CD4-positive, alpha-beta T cell treated with Interleukin-15 for 1 hour (primary cell): Measurements from ENCODE around the gene RIOK1.
"Not testable (repeated sequence)": the region's sequence is repeated elsewhere in the genome, so short reads cannot be mapped to it uniquely, and the experiment has no call there.

Experiments
- DNase-seq: peaks from one replicate; pipeline ENCODE4 v3.0.0-alpha.2; 2020

Gene RIOK1

GRCh38 chr6:7442467-7442866, 52.9 kb downstream of the RIOK1 start:
- no peak for DNase-seq

- DNase-seq = no peak
Measured at GRCh38 chr6:7445101-7445500, 55.5 kb downstream of the RIOK1 start.

- DNase-seq = no peak
Measured at GRCh38 chr6:7445885-7446461, 56.4 kb downstream of the RIOK1 start.

GRCh38 chr6:7446619-7447325, 57.2 kb downstream of the RIOK1 start:
- no peak for DNase-seq

- DNase-seq = no peak
Measured at GRCh38 chr6:7448232-7448631, 58.6 kb downstream of the RIOK1 start.

- no peak for DNase-seq
Measured at GRCh38 chr6:7449018-7449417, 59.4 kb downstream of the RIOK1 start.

GRCh38 chr6:7451326-7451725, 61.7 kb downstream of the RIOK1 start:
- DNase-seq = no peak

GRCh38 chr6:7452898-7453297, 63.3 kb downstream of the RIOK1 start:
- DNase-seq = no peak

GRCh38 chr6:7454696-7455358, 65.2 kb downstream of the RIOK1 start:
- DNase-seq = no peak

- DNase-seq = not testable (repeated sequence)
Measured at GRCh38 chr6:7456302-7456701, 66.7 kb downstream of the RIOK1 start.

GRCh38 chr6:7461416-7461815, 71.8 kb downstream of the RIOK1 start:
- no peak for DNase-seq

GRCh38 chr6:7463785-7464184, 74.2 kb downstream of the RIOK1 start:
- DNase-seq = no peak

GRCh38 chr6:7467007-7467897, 77.6 kb downstream of the RIOK1 start:
- no peak for DNase-seq
